H9 (cell line): ENCODE data around the gene CABP4. TPM values are rescaled to one million over a fixed set of nuclear protein-coding genes. Genes with fewer than 3 reads are reported as not detected.
A peak's percentile ranks its signal among the peaks of the same experiment; 100 is the strongest.

Experiments
- DNase-seq: peaks from one replicate; pipeline ENCODE4 v3.0.0-alpha.2; 2017
- H2AFZ ChIP-seq: one replicate; pipeline ENCODE4 v1.6.1; 2013; ENCODE audit warnings: mild to moderate bottlenecking, low read length, control low read depth, moderate library complexity
- H2AK5ac ChIP-seq: 2 replicates; pipeline ENCODE4 v1.6.1; 2013; ENCODE audit warnings: low read length, control low read depth, mixed read lengths; ENCODE audit not compliant: insufficient read length
- H2BK120ac ChIP-seq: one replicate; pipeline ENCODE4 v1.6.1; 2013; ENCODE audit warnings: low read depth, mild to moderate bottlenecking, low read length, control low read depth, inconsistent platforms; ENCODE audit not compliant: poor library complexity, severe bottlenecking
- H2BK12ac ChIP-seq: 2 replicates; pipeline ENCODE4 v1.6.1; 2013; ENCODE audit warnings: low read length, control low read depth, mixed read lengths, low read depth; ENCODE audit not compliant: insufficient read length
- H2BK15ac ChIP-seq: 2 replicates; pipeline ENCODE4 v1.6.1; 2013; ENCODE audit warnings: low read depth, low read length, control low read depth
- H2BK20ac ChIP-seq: one replicate; pipeline ENCODE4 v1.6.1; 2013; ENCODE audit warnings: low read depth, mild to moderate bottlenecking, low read length, control low read depth, inconsistent platforms; ENCODE audit not compliant: poor library complexity, severe bottlenecking
- H2BK5ac ChIP-seq: 2 replicates; pipeline ENCODE4 v1.6.1; 2013; ENCODE audit warnings: low read length, control low read depth, mixed read lengths; ENCODE audit not compliant: insufficient read length
- H3K14ac ChIP-seq: 2 replicates; pipeline ENCODE4 v1.6.1; 2013; ENCODE audit warnings: low read length, control low read depth; ENCODE audit not compliant: insufficient read depth
- H3K18ac ChIP-seq: 2 replicates; pipeline ENCODE4 v1.6.1; 2013; ENCODE audit warnings: low read depth, mild to moderate bottlenecking, mixed read lengths, low read length, control low read depth; ENCODE audit not compliant: insufficient read length
- H3K23ac ChIP-seq: 2 replicates; pipeline ENCODE4 v1.6.1; 2013; ENCODE audit warnings: low read length, control low read depth, mixed read lengths, low read depth; ENCODE audit not compliant: insufficient read length
- H3K23me2 ChIP-seq: 2 replicates; pipeline ENCODE4 v1.6.1; 2013; ENCODE audit warnings: low read depth, mild to moderate bottlenecking, mixed read lengths, low read length, control low read depth; ENCODE audit not compliant: insufficient read length, poor library complexity, severe bottlenecking
- H3K27ac ChIP-seq: 2 replicates; pipeline ENCODE4 v1.5.1; 2013; ENCODE audit warnings: low read length, control low read depth, mixed read lengths, low read depth; ENCODE audit not compliant: insufficient read length
- H3K27me3 ChIP-seq: 2 replicates; pipeline ENCODE4 v1.6.1; 2013; ENCODE audit warnings: low read length, control low read depth, inconsistent platforms; ENCODE audit not compliant: insufficient read depth
- H3K4ac ChIP-seq: 2 replicates; pipeline ENCODE4 v1.6.1; 2013; ENCODE audit warnings: low read depth, mild to moderate bottlenecking, control low read depth, inconsistent platforms, low read length, moderate library complexity
- H3K4me1 ChIP-seq: 2 replicates; pipeline ENCODE4 v1.6.1; 2013; ENCODE audit warnings: low read length, control low read depth, inconsistent platforms; ENCODE audit not compliant: insufficient read depth
- H3K4me2 ChIP-seq: 2 replicates; pipeline ENCODE4 v1.6.1; 2013; ENCODE audit warnings: low read length, control low read depth, mixed read lengths; ENCODE audit not compliant: insufficient read length, insufficient read depth
- H3K56ac ChIP-seq: 2 replicates; pipeline ENCODE4 v1.6.1; 2013; ENCODE audit warnings: low read depth, mild to moderate bottlenecking, mixed read lengths, low read length, control low read depth; ENCODE audit not compliant: insufficient read length
- H3K79me1 ChIP-seq: 2 replicates; pipeline ENCODE4 v1.6.1; 2013; ENCODE audit warnings: low read depth, mild to moderate bottlenecking, moderate library complexity, low read length, control low read depth, inconsistent platforms; ENCODE audit not compliant: insufficient read depth, poor library complexity, severe bottlenecking
- H3K79me2 ChIP-seq: 2 replicates; pipeline ENCODE4 v1.6.1; 2013; ENCODE audit warnings: low read length, control low read depth, inconsistent platforms; ENCODE audit not compliant: insufficient read depth
- H3K9ac ChIP-seq: 2 replicates; pipeline ENCODE4 v1.6.1; 2013; ENCODE audit warnings: low read length, control low read depth, mixed read lengths; ENCODE audit not compliant: insufficient read length; ENCODE audit errors: extremely low read depth
- H3K9me3 ChIP-seq: one replicate; pipeline ENCODE4 v1.6.1; 2013; ENCODE audit warnings: low read depth, low read length, inconsistent platforms; ENCODE audit not compliant: control insufficient read depth
- H3T11ph ChIP-seq: one replicate; pipeline ENCODE4 v1.6.1; 2013; ENCODE audit warnings: mild to moderate bottlenecking, low read length, control low read depth, inconsistent platforms
- H4K20me1 ChIP-seq: one replicate; pipeline ENCODE4 v1.6.1; 2013; ENCODE audit not compliant: control insufficient read depth, insufficient read length, insufficient read depth
- H4K5ac ChIP-seq: 2 replicates; pipeline ENCODE4 v1.6.1; 2013; ENCODE audit warnings: low read depth, mild to moderate bottlenecking, mixed read lengths, low read length, control low read depth; ENCODE audit not compliant: insufficient read length
- H4K8ac ChIP-seq: replicated peaks from 2 replicates; pipeline ENCODE4 v1.6.1; 2013; ENCODE audit warnings: low read length, control low read depth, mixed read lengths, low read depth; ENCODE audit not compliant: insufficient read length
- H4K91ac ChIP-seq: 2 replicates; pipeline ENCODE4 v1.6.1; 2013; ENCODE audit warnings: low read depth, mild to moderate bottlenecking, moderate library complexity, mixed read lengths, low read length, control low read depth; ENCODE audit not compliant: insufficient read length
- H3K27ac Mint-ChIP-seq, 3 experiments: 2 replicates in 2 of 3; 3 replicates in 1 of 3; pipeline ENCODE4 v1.8.0; 2020 to 2021; ENCODE audit warnings: mixed read lengths in 3 of 3, mild to moderate bottlenecking in 1 of 3, moderate library complexity in 1 of 3
- H3K27me3 Mint-ChIP-seq: 2 replicates; pipeline ENCODE4 v1.8.0; 2021; ENCODE audit warnings: low read depth, mild to moderate bottlenecking, moderate library complexity, mixed read lengths
- H3K36me3 Mint-ChIP-seq, 3 experiments: 2 replicates in 2 of 3; 3 replicates in 1 of 3; pipeline ENCODE4 v1.8.0; 2020 to 2021; ENCODE audit warnings: low read depth in 3 of 3, mixed read lengths in 3 of 3; ENCODE audit not compliant: insufficient read depth in 1 of 3
- H3K4me1 Mint-ChIP-seq, 2 experiments: 2 replicates each; pipeline ENCODE4 v1.8.0; 2020; ENCODE audit warnings: mixed read lengths in 2 of 2
- H3K4me3 Mint-ChIP-seq, 2 experiments: 2 replicates in 1 of 2; 3 replicates in 1 of 2; pipeline ENCODE4 v1.8.0; 2020 to 2021; ENCODE audit warnings: mild to moderate bottlenecking in 2 of 2, mixed read lengths in 2 of 2, moderate library complexity in 1 of 2
- H3K9me3 Mint-ChIP-seq, 2 experiments: 2 replicates in 1 of 2; 3 replicates in 1 of 2; pipeline ENCODE4 v1.8.0; 2020; ENCODE audit warnings: mild to moderate bottlenecking in 2 of 2, mixed read lengths in 2 of 2, moderate library complexity in 1 of 2
- WGBS: extraction: QIAGEN DNeasy Blood & Tissue Kit; methylation state at CpG from one replicate; pipeline ENCODE4 v1.1.7; 2013; ENCODE audit warnings: missing lambda C conversion rate, low lambda C conversion rate, mixed read lengths; ENCODE audit not compliant: insufficient read length; ENCODE audit errors: extremely low coverage; 5-methylcytosine and 5-hydroxymethylcytosine counted together
- total RNA-seq: library from RNA; stranded (reverse); gene quantifications from 2 replicates; pipeline ENCODE4 v1.2.1, GENCODE V29; 2021
- TF ChIP-seq, protein P1 (sequence below): fragments of 200-600 bp; sonication (generic); conservative IDR thresholded peaks from 3 replicates; pipeline ENCODE4 v1.8.0; 2021; ENCODE audit warnings: antibody characterized with exemption, mild to moderate bottlenecking

CABP4 gene
- total RNA-seq, 1 experiment from 2014 or later = not detected

DNA sequence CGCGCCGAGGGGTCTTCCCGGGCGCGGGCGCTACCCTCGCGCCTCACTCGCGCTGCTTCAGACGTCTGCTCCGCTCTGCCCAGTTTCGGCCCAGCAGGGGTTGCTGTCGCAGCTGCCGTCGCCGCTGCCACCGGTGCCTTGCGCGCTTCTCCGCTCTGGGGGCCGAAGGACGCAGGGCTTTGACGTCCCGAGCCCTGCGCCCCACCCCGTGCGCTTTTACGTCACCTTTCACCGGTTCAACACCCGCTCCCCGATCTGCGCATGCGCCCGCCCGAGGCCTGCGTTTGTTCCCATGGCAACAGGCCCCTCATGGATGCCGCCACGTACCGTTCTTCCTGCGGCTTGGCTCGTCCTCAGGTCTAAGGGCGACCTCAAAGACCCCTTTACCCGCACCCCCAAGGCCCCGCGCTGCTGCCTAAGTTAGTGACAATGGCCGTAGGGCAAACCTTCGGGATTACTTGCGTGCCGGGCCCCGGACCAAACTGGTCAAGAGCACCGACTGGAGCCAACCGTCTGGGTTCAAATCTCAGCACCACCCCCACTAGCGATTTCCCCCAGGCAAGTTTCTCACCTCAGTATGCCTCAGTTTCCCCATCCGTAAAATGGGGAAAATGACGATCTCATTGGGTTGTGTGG, 53.5 kb downstream of the CABP4 start:
- peak overlapping the region; percentile 63 for H3K4me2 ChIP-seq
- peak; percentile 96 for DNase-seq
- no peaks in the 10 kb centered on the region for H3K4me1 ChIP-seq
- no peak overlapping the region for H2AK5ac ChIP-seq
- no peaks in the 10 kb centered on the region for H3K9me3 ChIP-seq
- no peak overlapping the region for H4K91ac ChIP-seq
- no peak overlapping the region for H2BK5ac ChIP-seq
- no peak overlapping the region for H2BK12ac ChIP-seq
- no peak overlapping the region for H2BK120ac ChIP-seq
- no peak overlapping the region for H2AFZ ChIP-seq
- peak overlapping the region; percentile 85 for H3K18ac ChIP-seq
- H3K79me1 ChIP-seq = no peaks in the 10 kb centered on the region
- no peak overlapping the region for H3K56ac ChIP-seq
- no peak overlapping the region for H3K4ac ChIP-seq
- no peaks in the 10 kb centered on the region for H4K20me1 ChIP-seq
- H3K79me2 ChIP-seq = peaks cover 2% of the 10 kb centered on the region; the same call in 1 of the 2 replicates
- no peak overlapping the region for H3K27ac ChIP-seq
- TF ChIP-seq, protein P1, sequence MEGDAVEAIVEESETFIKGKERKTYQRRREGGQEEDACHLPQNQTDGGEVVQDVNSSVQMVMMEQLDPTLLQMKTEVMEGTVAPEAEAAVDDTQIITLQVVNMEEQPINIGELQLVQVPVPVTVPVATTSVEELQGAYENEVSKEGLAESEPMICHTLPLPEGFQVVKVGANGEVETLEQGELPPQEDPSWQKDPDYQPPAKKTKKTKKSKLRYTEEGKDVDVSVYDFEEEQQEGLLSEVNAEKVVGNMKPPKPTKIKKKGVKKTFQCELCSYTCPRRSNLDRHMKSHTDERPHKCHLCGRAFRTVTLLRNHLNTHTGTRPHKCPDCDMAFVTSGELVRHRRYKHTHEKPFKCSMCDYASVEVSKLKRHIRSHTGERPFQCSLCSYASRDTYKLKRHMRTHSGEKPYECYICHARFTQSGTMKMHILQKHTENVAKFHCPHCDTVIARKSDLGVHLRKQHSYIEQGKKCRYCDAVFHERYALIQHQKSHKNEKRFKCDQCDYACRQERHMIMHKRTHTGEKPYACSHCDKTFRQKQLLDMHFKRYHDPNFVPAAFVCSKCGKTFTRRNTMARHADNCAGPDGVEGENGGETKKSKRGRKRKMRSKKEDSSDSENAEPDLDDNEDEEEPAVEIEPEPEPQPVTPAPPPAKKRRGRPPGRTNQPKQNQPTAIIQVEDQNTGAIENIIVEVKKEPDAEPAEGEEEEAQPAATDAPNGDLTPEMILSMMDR = no peak
- peaks cover 19 to 23% of the 10 kb centered on the region in 2 experiments for H3K4me1 Mint-ChIP-seq
- H3K23ac ChIP-seq = no peak overlapping the region
- H4K8ac ChIP-seq = no peak overlapping the region
- H3K23me2 ChIP-seq = peaks cover 16% of the 10 kb centered on the region
- peak overlapping the region; percentile 60 for H3K9ac ChIP-seq
- no peaks in the 10 kb centered on the region; a peak in 1 of 5 replicates for H3K9me3 Mint-ChIP-seq
- H3K4me3 Mint-ChIP-seq = peak overlapping the region; percentile 75 to 80
- peaks cover 29% of the 10 kb centered on the region for H3K27me3 Mint-ChIP-seq
- H2BK15ac ChIP-seq = no peak overlapping the region
- H3T11ph ChIP-seq = no peak overlapping the region
- no peak overlapping the region for H2BK20ac ChIP-seq
- H3K27ac Mint-ChIP-seq = peak overlapping the region; percentile 4 to 93 (median 87); a peak in 6 of 7 replicates
- WGBS = no CpG with 5 or more reads among the region's 57 CpGs
- H3K27me3 ChIP-seq = no peaks in the 10 kb centered on the region
- H3K36me3 Mint-ChIP-seq = peaks cover 5 to 10% (median 9%) of the 10 kb centered on the region in 3 experiments; a peak in 6 of 7 replicates
- H4K5ac ChIP-seq = no peak overlapping the region
- H3K14ac ChIP-seq = peak overlapping the region; percentile 90; the same call in 1 of the 2 replicates
